Measurements from ENCODE around the gene HARBI1. TPM values are rescaled to one million over a fixed set of nuclear protein-coding genes. Genes with fewer than 3 reads are reported as not detected.

HARBI1 gene
- polyA plus RNA-seq, 1 donor from 2014 or later: 9.5 TPM

DNA sequence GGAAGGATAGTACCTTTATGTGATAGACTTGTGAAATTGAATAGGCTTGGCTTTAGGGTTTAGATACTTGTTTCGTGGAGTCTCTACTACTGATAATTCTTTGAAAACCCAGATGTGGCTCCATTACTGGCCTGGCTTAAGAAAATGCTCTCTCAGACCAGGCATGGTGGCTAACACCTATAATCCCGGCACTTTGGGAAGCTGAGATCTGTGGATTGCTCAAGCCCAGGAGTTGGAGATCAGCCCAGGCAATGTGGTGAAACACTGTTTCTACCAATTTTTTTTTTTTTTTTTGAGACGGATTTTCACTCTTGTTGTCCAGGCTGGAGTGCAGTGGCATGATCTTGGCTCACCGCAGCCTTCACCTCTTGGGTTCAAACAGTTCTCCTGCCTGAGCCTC lies 41.2 kb upstream of the HARBI1 start:
- Histone ChIP-seq H3F3A (ENCODE audit: insufficient read depth, low read length, poor library complexity, severe bottlenecking) (no peaks in the 10 kb centered on the region), H3K79me2 (replicated peaks; ENCODE audit: insufficient read depth, low read length) (no peaks in the 10 kb centered on the region), H3K9ac (ENCODE audit: low read length) (no peak overlapping the region), H3K27me3 (ENCODE audit: insufficient read depth, low read depth, low read length) (no peaks in the 10 kb centered on the region), H3K4me2 (ENCODE audit: low read length) (no peak overlapping the region), H3K9me3 (ENCODE audit: low read length) (no peaks in the 10 kb centered on the region), H4K20me1 (ENCODE audit: insufficient read depth) (no peaks in the 10 kb centered on the region), H3K27ac (ENCODE audit: low read length) (no peak overlapping the region), H3K4me3 (ENCODE audit: low read length) (no peak overlapping the region), H3K9me2 (ENCODE audit: insufficient read depth, low read length) (no peaks in the 10 kb centered on the region), H2AFZ (ENCODE audit: low read depth, low read length) (no peak overlapping the region), H3K36me3 (ENCODE audit: insufficient read depth, low read length) (no peaks in the 10 kb centered on the region)
- TF ChIP-seq, protein P1, sequence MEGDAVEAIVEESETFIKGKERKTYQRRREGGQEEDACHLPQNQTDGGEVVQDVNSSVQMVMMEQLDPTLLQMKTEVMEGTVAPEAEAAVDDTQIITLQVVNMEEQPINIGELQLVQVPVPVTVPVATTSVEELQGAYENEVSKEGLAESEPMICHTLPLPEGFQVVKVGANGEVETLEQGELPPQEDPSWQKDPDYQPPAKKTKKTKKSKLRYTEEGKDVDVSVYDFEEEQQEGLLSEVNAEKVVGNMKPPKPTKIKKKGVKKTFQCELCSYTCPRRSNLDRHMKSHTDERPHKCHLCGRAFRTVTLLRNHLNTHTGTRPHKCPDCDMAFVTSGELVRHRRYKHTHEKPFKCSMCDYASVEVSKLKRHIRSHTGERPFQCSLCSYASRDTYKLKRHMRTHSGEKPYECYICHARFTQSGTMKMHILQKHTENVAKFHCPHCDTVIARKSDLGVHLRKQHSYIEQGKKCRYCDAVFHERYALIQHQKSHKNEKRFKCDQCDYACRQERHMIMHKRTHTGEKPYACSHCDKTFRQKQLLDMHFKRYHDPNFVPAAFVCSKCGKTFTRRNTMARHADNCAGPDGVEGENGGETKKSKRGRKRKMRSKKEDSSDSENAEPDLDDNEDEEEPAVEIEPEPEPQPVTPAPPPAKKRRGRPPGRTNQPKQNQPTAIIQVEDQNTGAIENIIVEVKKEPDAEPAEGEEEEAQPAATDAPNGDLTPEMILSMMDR (IDR thresholded peaks at IDR 0.05; ENCODE audit: poor library complexity, severe bottlenecking): no peak
- TF ChIP-seq MXI1 (conservative IDR thresholded peaks at IDR 0.05; ENCODE audit: poor library complexity, severe bottlenecking) (no peak), EZH2 (IDR thresholded peaks at IDR 0.05; ENCODE audit: borderline replicate concordance, insufficient read depth, low read length, poor library complexity, severe bottlenecking) (no peak)
- TF ChIP-seq, protein P2, sequence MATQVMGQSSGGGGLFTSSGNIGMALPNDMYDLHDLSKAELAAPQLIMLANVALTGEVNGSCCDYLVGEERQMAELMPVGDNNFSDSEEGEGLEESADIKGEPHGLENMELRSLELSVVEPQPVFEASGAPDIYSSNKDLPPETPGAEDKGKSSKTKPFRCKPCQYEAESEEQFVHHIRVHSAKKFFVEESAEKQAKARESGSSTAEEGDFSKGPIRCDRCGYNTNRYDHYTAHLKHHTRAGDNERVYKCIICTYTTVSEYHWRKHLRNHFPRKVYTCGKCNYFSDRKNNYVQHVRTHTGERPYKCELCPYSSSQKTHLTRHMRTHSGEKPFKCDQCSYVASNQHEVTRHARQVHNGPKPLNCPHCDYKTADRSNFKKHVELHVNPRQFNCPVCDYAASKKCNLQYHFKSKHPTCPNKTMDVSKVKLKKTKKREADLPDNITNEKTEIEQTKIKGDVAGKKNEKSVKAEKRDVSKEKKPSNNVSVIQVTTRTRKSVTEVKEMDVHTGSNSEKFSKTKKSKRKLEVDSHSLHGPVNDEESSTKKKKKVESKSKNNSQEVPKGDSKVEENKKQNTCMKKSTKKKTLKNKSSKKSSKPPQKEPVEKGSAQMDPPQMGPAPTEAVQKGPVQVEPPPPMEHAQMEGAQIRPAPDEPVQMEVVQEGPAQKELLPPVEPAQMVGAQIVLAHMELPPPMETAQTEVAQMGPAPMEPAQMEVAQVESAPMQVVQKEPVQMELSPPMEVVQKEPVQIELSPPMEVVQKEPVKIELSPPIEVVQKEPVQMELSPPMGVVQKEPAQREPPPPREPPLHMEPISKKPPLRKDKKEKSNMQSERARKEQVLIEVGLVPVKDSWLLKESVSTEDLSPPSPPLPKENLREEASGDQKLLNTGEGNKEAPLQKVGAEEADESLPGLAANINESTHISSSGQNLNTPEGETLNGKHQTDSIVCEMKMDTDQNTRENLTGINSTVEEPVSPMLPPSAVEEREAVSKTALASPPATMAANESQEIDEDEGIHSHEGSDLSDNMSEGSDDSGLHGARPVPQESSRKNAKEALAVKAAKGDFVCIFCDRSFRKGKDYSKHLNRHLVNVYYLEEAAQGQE (IDR thresholded peaks at IDR 0.05; ENCODE audit: borderline replicate concordance): no peak

DNA sequence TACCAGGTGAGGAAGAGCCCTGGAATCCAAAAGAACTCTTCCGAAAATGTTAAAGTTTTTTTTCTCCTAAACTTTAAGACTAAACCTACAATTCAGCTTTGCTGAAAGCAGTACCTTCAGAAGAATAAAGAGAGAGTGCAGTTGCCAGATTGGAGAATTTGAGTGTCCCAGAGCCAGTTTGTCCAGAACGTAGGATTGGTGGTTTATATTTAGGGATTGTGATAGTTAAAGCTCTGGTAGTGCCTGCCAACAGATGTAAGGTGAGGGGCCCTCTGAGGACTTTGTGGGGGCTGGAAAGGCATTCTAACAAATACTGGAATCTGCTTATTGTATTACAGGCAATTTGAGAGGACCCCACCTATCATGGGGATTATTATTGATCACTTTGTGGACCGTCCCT lies 40.2 kb upstream of the HARBI1 start:
- Histone ChIP-seq H3K4me3 (ENCODE audit: low read length) (no peak overlapping the region), H3K36me3 (ENCODE audit: insufficient read depth, low read length) (no peaks in the 10 kb centered on the region), H3K4me2 (ENCODE audit: low read length) (no peak overlapping the region), H3K9ac (ENCODE audit: low read length) (no peak overlapping the region), H4K20me1 (ENCODE audit: insufficient read depth) (no peaks in the 10 kb centered on the region), H3K9me2 (ENCODE audit: insufficient read depth, low read length) (no peaks in the 10 kb centered on the region), H3K9me3 (ENCODE audit: low read length) (no peaks in the 10 kb centered on the region), H2AFZ (ENCODE audit: low read depth, low read length) (no peak overlapping the region), H3F3A (ENCODE audit: insufficient read depth, low read length, poor library complexity, severe bottlenecking) (no peaks in the 10 kb centered on the region), H3K27ac (ENCODE audit: low read length) (no peak overlapping the region), H3K27me3 (ENCODE audit: insufficient read depth, low read depth, low read length) (no peaks in the 10 kb centered on the region), H3K79me2 (replicated peaks; ENCODE audit: insufficient read depth, low read length) (no peaks in the 10 kb centered on the region)
- no peak for TF ChIP-seq SMC3 (conservative IDR thresholded peaks at IDR 0.05; ENCODE audit: poor library complexity)
- TF ChIP-seq POLR2AphosphoS5 (IDR thresholded peaks at IDR 0.05): no peak
- TF ChIP-seq, protein P2 (IDR thresholded peaks at IDR 0.05; ENCODE audit: borderline replicate concordance): no peak
- no peak for TF ChIP-seq EP300 (conservative IDR thresholded peaks at IDR 0.05; ENCODE audit: poor library complexity, severe bottlenecking)
- no peak for TF ChIP-seq TAF1 (IDR thresholded peaks at IDR 0.05; ENCODE audit: low read depth)
